Pancreas (tissue), 10 donors: ENCODE results near the gene LITAF. TPM values are rescaled to one million over a fixed set of nuclear protein-coding genes. Genes with fewer than 3 reads are reported as not detected.

Source experiments
- ATAC-seq, 4 donors: fragments of 200-7000 bp; cut with Tn5 transposase; one replicate each; pipeline versions ENCODE4 v1.8.0 to v1.9.1; 2020; ENCODE audit warnings: mild to moderate bottlenecking in 4 of 4, moderate library complexity in 4 of 4
- DNase-seq, 6 donors: peaks; one replicate each; pipeline ENCODE4 v3.0.0-alpha.2; 2020
- FAIRE-seq: peaks from 2 replicates; lab custom pipeline; 2012; peaks lifted over from hg19 to GRCh38; lab: Jason Lieb, UNC
- H3K27ac ChIP-seq, 4 donors: fragments of 200-600 bp; sonication (generic); 1 replicate in 3 of 4; 2 replicates in 1 of 4; pipeline versions ENCODE4 v1.5.0 to v1.8.0; 2020
- H3K27me3 ChIP-seq, 4 donors: fragments of 200-600 bp; one replicate each; pipeline ENCODE4 v1.8.0; 2021
- H3K36me3 ChIP-seq, 3 donors: fragments of 200-600 bp; sonication (generic) in 1 of 3; one replicate each; pipeline versions ENCODE4 v1.5.0 to v1.8.0; 2020 to 2021
- H3K4me1 ChIP-seq, 3 donors: fragments of 200-600 bp; one replicate each; pipeline ENCODE4 v1.8.0; 2021
- H3K4me3 ChIP-seq, 4 donors: fragments of 200-600 bp; sonication (generic) in 2 of 4; one replicate each; pipeline versions ENCODE4 v1.5.0 to v1.8.0; 2020 to 2021
- H3K9me3 ChIP-seq, 4 donors: fragments of 200-600 bp; one replicate each; pipeline ENCODE4 v1.8.0; 2021
- CTCF ChIP-seq, 4 donors: fragments of 200-600 bp; sonication (generic) in 3 of 4; IDR thresholded peaks; one replicate each; pipeline versions ENCODE4 v1.5.0 to v1.8.0; 2021; ENCODE audit warnings: antibody characterized with exemption in 4 of 4
- WGBS, 2 donors: extraction: QIAGEN DNeasy Blood & Tissue Kit; methylation state at CpG; one replicate each; pipeline ENCODE4 v1.1.7; 2013; 5-methylcytosine and 5-hydroxymethylcytosine counted together
- intact Hi-C, 3 donors: fragments of 100-400 bp; cut with DNase I; formaldehyde crosslinking; loops; one replicate each; pipeline versions ENCODE4 v1.11.1 to v1.14.2; 2022
- polyA plus RNA-seq, 2 donors: library from polyadenylated mRNA; stranded (reverse); fragments of 200-250 nt; gene quantifications; one replicate each; pipeline ENCODE4 v1.2.3, GENCODE V29; 2013
- total RNA-seq, 6 donors: library from RNA; stranded (reverse); fragmentation: NEBNext Ultra II Directional in 4 of 6; extraction: Animal tissue kit (Norgen Biotek cat#: 25700) in 4 of 6; gene quantifications; one replicate each; pipeline versions ENCODE4 v1.2.1 to v1.2.4, GENCODE V29; 2021 to 2023
- donor health status: healthy with polysubstance abuse.
- donor health status: DM: no; HTN: no; CAD: no; lungs with moderate emphysema.
- donor health status: DM: no; HTN: no; CAD: no.
- donor health status: control.
- donor health status: control.
- donor health status: Bipolar disorder and iron deficiency.
- donor health status: DM: yes; HTN: yes; CAD: no.
- donor health status: DM: no; HTN: no; CAD: no.
- donor health status: DM: no; HTN: no; CAD: no.
- donor health status: DM: yes; HTN: yes; CAD: no.

LITAF gene
- total and polyA plus RNA-seq, 8 donors: 17.6 to 85.3 (median 32.3) TPM

- WGBS, 2 donors: 33 to 39% methylated on average over 12 of the region's 12 CpGs
- Histone ChIP-seq H3K36me3 (no peaks in the 10 kb centered on the region), H3K27me3 (no peaks in the 10 kb centered on the region), H3K4me1 (peaks cover 0 to 9% (median 4%) of the 10 kb centered on the region in 3 donors), H3K27ac (peak overlapping the region in 2 of 4 donors; percentile 54 to 56), H3K4me3 (no peak overlapping the region), H3K9me3 (no peaks in the 10 kb centered on the region)
- FAIRE-seq (no peak), ATAC-seq (peak in 3 of 4 donors; percentile 28 to 42 (median 40)), DNase-seq (peak in 1 of 6 donors; percentile 29)
- TF ChIP-seq CTCF (IDR thresholded peaks at IDR 0.05): no peak
- intact Hi-C loops: no loop called here
These were observed 43.5 kb upstream of the LITAF start for GRCh38 chr16:11630046-11630767.

GRCh38 chr16:11629071-11630030 is 42.6 kb upstream of the LITAF start:
- TF ChIP-seq CTCF (IDR thresholded peaks at IDR 0.05): no peak
- peaks cover 0 to 9% (median 4%) of the 10 kb centered on the region in 3 donors for H3K4me1 ChIP-seq
- H3K9me3 ChIP-seq: no peaks in the 10 kb centered on the region
- H3K36me3 ChIP-seq: no peaks in the 10 kb centered on the region
- H3K27me3 ChIP-seq: no peaks in the 10 kb centered on the region
- intact Hi-C loops: no loop called here
- ATAC-seq (peak; percentile 38 to 80 (median 54)), DNase-seq (peak in 4 of 6 donors; percentile 55 to 73 (median 56)), FAIRE-seq (no peak)
- no peak overlapping the region for H3K4me3 ChIP-seq
- H3K27ac ChIP-seq: peak overlapping the region in 2 of 4 donors; percentile 54 to 56
- WGBS, 2 donors: 46 to 54% methylated on average over 22 to 23 of the region's 23 CpGs

GRCh38 chr16:11627822-11628457 is 41.2 kb upstream of the LITAF start:
- no peak for DNase-seq
- no peak for ATAC-seq
- intact Hi-C loops: no loop called here
- Histone ChIP-seq H3K9me3 (no peaks in the 10 kb centered on the region), H3K36me3 (no peaks in the 10 kb centered on the region), H3K27me3 (no peaks in the 10 kb centered on the region), H3K27ac (no peak overlapping the region), H3K4me1 (peaks cover 0 to 9% (median 4%) of the 10 kb centered on the region in 3 donors), H3K4me3 (no peak overlapping the region)
- FAIRE-seq: no peak
- no peak for TF ChIP-seq CTCF (IDR thresholded peaks at IDR 0.05)
- 73 to 77% methylated on average over 15 of the region's 15 CpGs for WGBS, 2 donors

GRCh38 chr16:11627292-11627663 is 40.6 kb upstream of the LITAF start:
- no peak for TF ChIP-seq CTCF (IDR thresholded peaks at IDR 0.05)
- DNase-seq (no peak), FAIRE-seq (no peak), ATAC-seq (no peak)
- Histone ChIP-seq H3K9me3 (no peaks in the 10 kb centered on the region), H3K27ac (no peak overlapping the region), H3K36me3 (no peaks in the 10 kb centered on the region), H3K27me3 (no peaks in the 10 kb centered on the region), H3K4me1 (peaks cover 0 to 6% (median 4%) of the 10 kb centered on the region in 3 donors), H3K4me3 (no peak overlapping the region)
- intact Hi-C loops: no loop called here
- WGBS, 2 donors: 73 to 87% methylated on average over 5 of the region's 5 CpGs
